Smooth muscle cell of the brain vasculature (primary cell): ENCODE data around the gene POLR1B.
"Not testable (repeated sequence)": the region's sequence is repeated elsewhere in the genome, so short reads cannot be mapped to it uniquely, and the experiment has no call there.

Experiments
- DNase-seq: peaks from one replicate; pipeline ENCODE4 v3.0.0-alpha.2; 2012; ENCODE audit warnings: low read depth, low spot score

The POLR1B gene

GRCh38 chr2:112541315-112542122 lies 746 bp upstream of the POLR1B start:
- peak; percentile 46 for DNase-seq

GRCh38 chr2:112542984-112543661 lies 858 bp downstream of the POLR1B start:
- DNase-seq = no peak

DNA sequence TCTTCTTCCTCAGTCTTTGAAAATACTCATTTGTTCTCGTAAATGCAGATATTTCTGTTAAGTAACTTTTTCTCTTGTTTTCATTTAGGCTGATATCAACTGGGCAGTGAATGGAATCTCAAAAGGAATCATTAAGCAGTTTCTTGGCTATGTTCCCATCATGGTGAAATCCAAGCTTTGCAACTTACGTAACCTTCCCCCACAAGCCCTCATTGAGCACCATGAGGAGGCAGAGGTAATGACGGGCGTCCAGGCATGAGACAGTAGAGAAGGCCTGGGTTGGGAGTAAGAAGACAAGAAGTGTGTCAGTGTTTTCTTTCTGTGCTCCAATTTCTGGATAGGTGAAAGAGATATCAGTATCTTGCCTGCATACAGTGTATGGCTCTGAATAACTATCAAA lies 5.1 kb downstream of the POLR1B start:
- no peak for DNase-seq

GRCh38 chr2:112548980-112549379 lies 6.7 kb downstream of the POLR1B start:
- DNase-seq = no peak

DNA sequence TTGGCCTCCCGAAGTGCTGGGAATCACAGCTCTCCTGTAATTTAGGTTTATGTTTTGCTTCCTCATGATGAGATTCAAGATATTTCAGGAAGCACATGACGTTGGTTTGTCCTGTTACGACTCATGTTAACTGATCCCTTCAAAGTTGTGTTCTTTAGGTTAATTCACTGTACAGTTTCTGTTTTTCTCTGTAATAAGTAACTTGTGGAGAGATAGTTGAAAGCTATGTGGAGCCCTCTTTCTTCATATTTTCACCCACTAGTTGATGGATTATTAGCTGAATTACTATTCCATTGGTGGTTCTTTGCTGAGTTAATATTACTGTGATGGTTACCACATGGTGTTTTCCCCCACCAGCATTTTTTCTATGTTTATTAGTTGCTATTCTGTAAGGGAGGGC lies 23.8 kb downstream of the POLR1B start:
- DNase-seq = no peak

GRCh38 chr2:112566508-112566907 lies 24.2 kb downstream of the POLR1B start:
- not testable (repeated sequence) for DNase-seq

DNA sequence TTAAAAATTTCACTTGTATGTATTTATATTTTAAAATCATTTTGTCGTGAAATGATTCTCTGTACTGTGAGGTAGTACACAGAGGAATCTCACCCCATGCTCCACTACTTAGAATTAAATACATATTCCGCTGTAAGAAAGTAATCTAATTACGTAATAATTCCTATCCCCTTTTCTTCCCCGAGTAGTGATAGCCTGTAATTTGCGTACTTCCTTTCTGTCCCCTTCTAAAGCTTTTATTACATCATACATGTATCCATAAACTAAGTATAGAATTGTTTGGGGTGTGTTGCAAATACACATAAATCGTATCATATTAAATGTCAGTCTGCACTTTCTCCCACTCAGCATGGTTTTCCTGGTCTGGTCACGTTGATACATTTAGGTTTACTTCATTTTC lies 29.7 kb downstream of the POLR1B start:
- no peak for DNase-seq

DNA sequence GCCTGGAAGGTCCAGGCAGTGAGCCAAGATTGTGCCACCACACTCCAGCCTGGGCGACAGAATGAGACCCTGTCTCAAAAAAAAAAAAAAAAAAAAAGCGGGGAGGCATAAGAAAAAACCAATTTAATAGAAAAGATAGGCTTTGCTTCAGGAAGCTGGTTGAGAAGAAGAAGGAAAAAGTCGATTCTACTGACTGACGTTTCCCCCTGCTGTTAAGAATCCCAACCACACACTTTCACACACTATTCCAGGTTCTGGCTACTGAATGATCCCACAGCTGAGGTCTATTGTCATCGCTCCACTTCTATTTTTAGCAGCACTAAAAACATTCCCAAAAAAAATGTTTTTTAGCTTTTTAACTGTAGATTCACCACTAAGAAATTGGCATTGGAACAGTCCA lies 35.5 kb downstream of the POLR1B start:
- DNase-seq = no peak

- no peak for DNase-seq
Measured at GRCh38 chr2:112579241-112579640, 37.0 kb downstream of the POLR1B start.

GRCh38 chr2:112580084-112580483 lies 37.8 kb downstream of the POLR1B start:
- no peak for DNase-seq

- no peak for DNase-seq
Measured at GRCh38 chr2:112582314-112582746, 40.1 kb downstream of the POLR1B start.

GRCh38 chr2:112583497-112584133 lies 41.4 kb downstream of the POLR1B start:
- DNase-seq = no peak

- peak; percentile 82 for DNase-seq
Measured at GRCh38 chr2:112584134-112584890, 42.0 kb downstream of the POLR1B start, which contains the start of gene CHCHD5. Gene CHCHD5 (plus strand): TSS chr2:112584609. CDS start chr2:112584648, 39 bp downstream.

DNA sequence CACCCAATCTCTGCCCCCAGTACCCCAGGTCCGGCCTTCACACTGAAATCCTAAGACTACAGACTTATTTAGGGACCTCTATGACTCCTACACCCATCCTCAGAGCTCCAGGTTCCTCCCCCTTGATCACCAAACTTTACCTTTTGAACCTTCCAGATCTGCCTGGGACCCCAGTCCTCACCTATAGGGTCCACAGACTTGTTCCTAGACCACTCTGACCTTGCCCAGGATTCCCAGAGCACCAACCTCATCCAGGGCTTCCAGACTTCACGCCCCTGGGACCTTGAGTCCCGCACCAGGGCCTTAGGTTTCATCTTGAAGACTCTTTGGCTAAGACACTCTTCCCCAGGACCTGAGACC lies 42.6 kb downstream of the POLR1B start:
- DNase-seq = no peak

GRCh38 chr2:112585400-112585799 lies 43.1 kb downstream of the POLR1B start:
- DNase-seq = no peak

DNA sequence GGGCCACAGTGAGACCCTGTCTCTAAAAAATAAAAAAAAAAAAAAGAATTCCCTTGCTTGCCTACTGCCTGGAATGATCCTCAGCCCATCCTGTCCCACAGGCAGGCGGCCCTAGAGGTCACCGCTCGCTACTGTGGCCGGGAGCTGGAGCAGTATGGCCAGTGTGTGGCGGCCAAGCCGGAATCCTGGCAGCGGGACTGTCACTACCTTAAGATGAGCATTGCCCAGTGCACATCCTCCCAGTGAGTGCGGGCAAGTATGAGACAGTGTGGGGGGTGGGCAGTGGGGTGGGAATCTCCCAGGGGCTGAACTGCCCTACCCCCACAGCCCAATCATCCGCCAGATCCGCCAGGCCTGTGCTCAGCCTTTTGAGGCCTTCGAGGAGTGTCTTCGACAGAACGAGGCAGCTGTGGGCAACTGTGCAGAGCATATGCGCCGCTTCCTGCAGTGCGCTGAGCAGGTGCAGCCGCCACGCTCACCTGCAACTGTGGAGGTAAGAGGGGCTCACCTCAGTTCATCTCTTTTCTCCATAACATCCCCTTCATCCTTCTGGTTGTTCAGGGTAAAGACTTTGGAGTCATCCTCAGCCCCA lies 43.7 kb downstream of the POLR1B start:
- no peak for DNase-seq

- DNase-seq = peak; percentile 77
Measured at GRCh38 chr2:112588611-112589045, 46.4 kb downstream of the POLR1B start.

DNA sequence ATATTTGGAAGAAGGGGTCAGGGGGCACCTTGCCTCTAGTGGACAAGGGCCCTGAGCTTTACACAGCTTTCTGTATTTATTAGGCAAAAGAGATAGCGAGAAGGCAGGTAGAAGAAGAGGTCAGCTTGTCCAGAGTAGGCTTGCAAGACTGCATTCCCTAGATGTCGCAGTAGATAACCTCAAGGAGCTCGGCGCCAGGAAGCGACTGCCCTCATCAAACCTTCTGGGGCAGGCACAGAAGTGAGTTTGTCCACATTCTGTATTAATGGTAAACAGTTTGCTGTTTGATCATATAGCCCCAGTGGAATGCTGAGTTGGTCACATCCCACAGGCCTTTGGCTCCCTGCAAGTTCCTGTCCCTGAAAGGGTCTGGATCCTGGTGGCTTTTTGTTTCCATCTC lies 49.1 kb downstream of the POLR1B start:
- DNase-seq = no peak

- no peak for DNase-seq
Measured at GRCh38 chr2:112593736-112594135, 51.5 kb downstream of the POLR1B start.

- no peak for DNase-seq
Measured at GRCh38 chr2:112597537-112598322, 55.5 kb downstream of the POLR1B start.

DNA sequence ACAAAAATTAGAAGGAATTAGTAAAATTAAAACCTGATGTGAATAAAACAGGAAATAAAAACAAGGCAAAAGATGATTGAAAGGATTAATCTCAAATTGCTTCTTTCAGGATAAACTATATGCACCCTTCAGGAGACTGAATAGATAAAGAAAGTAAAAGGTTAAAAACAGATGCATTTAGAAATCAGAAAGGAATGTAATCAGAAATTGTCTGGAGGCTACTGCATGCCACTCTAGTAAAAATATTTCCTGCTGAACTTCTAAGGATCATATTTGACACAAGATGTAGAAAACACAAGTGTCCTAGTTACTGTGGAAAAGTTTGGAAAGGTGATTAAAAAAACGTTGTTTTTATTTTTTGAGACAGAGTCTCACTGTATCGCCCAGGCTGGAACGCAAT lies 58.4 kb downstream of the POLR1B start:
- no peak for DNase-seq
